ENCODE data around the gene RPGRIP1L. TPM values are rescaled to one million over a fixed set of nuclear protein-coding genes. Genes with fewer than 3 reads are reported as not detected.

RPGRIP1L gene
- total RNA-seq, 1 donor from 2014 or later: 19.9 TPM

DNA sequence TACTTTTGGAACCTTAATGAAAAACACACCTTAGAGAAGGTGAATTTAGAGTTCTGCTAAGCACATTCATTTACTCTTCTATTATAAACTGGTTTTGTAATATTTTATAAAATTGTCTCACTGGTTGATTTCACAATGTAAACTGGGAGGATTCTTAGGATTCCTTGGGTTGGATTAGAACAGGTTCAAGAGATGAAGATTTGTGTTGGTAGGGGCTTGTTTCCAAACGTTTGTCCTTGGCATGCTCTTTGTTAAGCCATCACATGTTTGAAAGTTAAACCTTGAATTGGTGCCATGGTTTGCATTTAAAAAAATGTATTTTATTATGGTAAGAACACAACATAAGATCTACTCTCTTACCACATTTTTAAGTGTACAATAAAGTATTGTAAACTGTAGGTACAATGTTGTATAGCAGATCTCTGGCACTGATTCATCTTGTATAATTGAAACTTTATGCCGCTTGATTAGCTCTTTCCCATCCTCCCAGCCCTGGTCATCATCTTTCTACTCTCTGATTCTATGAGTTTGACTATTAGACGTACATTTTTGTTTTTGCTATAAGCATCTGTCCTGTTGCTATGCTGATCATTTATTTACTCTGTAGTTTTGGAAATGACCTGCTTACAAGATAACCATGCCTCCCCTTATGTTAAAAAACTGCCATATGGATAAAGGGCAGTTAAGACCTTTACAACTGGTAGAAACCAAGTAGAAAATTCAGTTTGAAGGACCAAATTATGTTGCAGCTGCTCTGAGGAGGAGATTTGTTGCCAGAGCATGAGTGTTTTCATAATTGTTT lies 9.9 kb upstream of the RPGRIP1L start:
- no peak overlapping the region for H3K4me3 Mint-ChIP-seq (ENCODE audit: low read depth)
- H3K9me3 Mint-ChIP-seq (ENCODE audit: low read depth): no peaks in the 10 kb centered on the region
- H3K4me1 Mint-ChIP-seq (ENCODE audit: low read depth): peaks cover 2% of the 10 kb centered on the region
- H3K27ac Mint-ChIP-seq: no peak overlapping the region
- no peak for TF ChIP-seq CTCF (IDR thresholded peaks at IDR 0.05; ENCODE audit: unreplicated experiment)
- no peak for DNase-seq (ENCODE audit: low spot score, unreplicated experiment)
- no peaks in the 10 kb centered on the region for H3K36me3 Mint-ChIP-seq (ENCODE audit: insufficient read depth)
- H3K27me3 Mint-ChIP-seq: no peaks in the 10 kb centered on the region

- no peak overlapping the region for H3K4me3 Mint-ChIP-seq (ENCODE audit: low read depth)
- TF ChIP-seq CTCF (IDR thresholded peaks at IDR 0.05; ENCODE audit: unreplicated experiment): no peak
- no peaks in the 10 kb centered on the region for H3K9me3 Mint-ChIP-seq (ENCODE audit: low read depth)
- H3K36me3 Mint-ChIP-seq (ENCODE audit: insufficient read depth): no peaks in the 10 kb centered on the region
- no peaks in the 10 kb centered on the region for H3K27me3 Mint-ChIP-seq
- no peak overlapping the region for H3K27ac Mint-ChIP-seq
- DNase-seq (ENCODE audit: low spot score, unreplicated experiment): no peak
- H3K4me1 Mint-ChIP-seq (ENCODE audit: low read depth): peaks cover 2% of the 10 kb centered on the region
Observed at GRCh38 chr16:53712065-53712464, 8.4 kb upstream of the RPGRIP1L start.

- no peak for DNase-seq (ENCODE audit: low spot score, unreplicated experiment)
- no peak for TF ChIP-seq CTCF (IDR thresholded peaks at IDR 0.05; ENCODE audit: unreplicated experiment)
- Mint-ChIP-seq H3K4me1 (ENCODE audit: low read depth) (peaks cover 2% of the 10 kb centered on the region), H3K27me3 (no peaks in the 10 kb centered on the region), H3K4me3 (ENCODE audit: low read depth) (no peak overlapping the region), H3K36me3 (ENCODE audit: insufficient read depth) (no peaks in the 10 kb centered on the region), H3K9me3 (ENCODE audit: low read depth) (no peaks in the 10 kb centered on the region), H3K27ac (no peak overlapping the region)
Observed at GRCh38 chr16:53711390-53711789, 7.7 kb upstream of the RPGRIP1L start.

DNA sequence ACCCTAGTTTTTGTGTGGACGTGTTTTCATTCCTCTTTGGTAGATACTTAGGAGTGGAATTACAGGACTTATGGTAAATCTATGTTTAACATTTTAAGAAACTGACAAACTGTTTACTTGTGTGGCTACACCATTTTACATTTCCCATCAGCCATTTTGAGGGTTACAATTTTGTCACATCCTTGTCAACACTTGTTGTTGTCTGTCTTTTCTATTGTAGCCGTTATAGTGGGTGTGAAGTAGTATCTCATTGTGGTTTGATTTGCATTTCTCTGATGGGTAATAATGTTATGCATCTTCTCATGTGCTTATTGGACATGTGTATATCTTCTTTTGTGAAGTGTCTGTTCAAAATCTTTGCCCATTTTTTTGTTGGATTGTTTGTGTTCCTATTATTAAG lies 4.8 kb upstream of the RPGRIP1L start:
- H3K36me3 Mint-ChIP-seq (ENCODE audit: insufficient read depth): no peaks in the 10 kb centered on the region
- H3K27ac Mint-ChIP-seq: no peak overlapping the region

GRCh38 chr16:53707671-53708070 lies 4.0 kb upstream of the RPGRIP1L start:
- TF ChIP-seq CTCF (IDR thresholded peaks at IDR 0.05; ENCODE audit: unreplicated experiment): no peak
- no peak for DNase-seq (ENCODE audit: low spot score, unreplicated experiment)
- no peak overlapping the region for H3K27ac Mint-ChIP-seq
- no peaks in the 10 kb centered on the region for H3K36me3 Mint-ChIP-seq (ENCODE audit: insufficient read depth)
- peaks cover 11% of the 10 kb centered on the region for H3K4me1 Mint-ChIP-seq (ENCODE audit: low read depth)
- no peaks in the 10 kb centered on the region for H3K9me3 Mint-ChIP-seq (ENCODE audit: low read depth)
- no peak overlapping the region for H3K4me3 Mint-ChIP-seq (ENCODE audit: low read depth)
- no peaks in the 10 kb centered on the region for H3K27me3 Mint-ChIP-seq

More for the DNA sequence above, 4.8 kb upstream of the RPGRIP1L start:
- no peak for DNase-seq (ENCODE audit: low spot score, unreplicated experiment)
- peaks cover 11% of the 10 kb centered on the region for H3K4me1 Mint-ChIP-seq (ENCODE audit: low read depth)
- no peak for TF ChIP-seq CTCF (IDR thresholded peaks at IDR 0.05; ENCODE audit: unreplicated experiment)
- H3K27me3 Mint-ChIP-seq: no peaks in the 10 kb centered on the region
- no peak overlapping the region for H3K4me3 Mint-ChIP-seq (ENCODE audit: low read depth)
- no peaks in the 10 kb centered on the region for H3K9me3 Mint-ChIP-seq (ENCODE audit: low read depth)

All from progenitor cell of endocrine pancreas (in vitro differentiated cells).